GM18505 (cell line): ENCODE data around the gene LRRC59.
"Not testable (repeated sequence)": the region's sequence is repeated elsewhere in the genome, so short reads cannot be mapped to it uniquely, and the experiment has no call there.

Experiments used
- ATAC-seq: cut with Tn5 transposase; IDR thresholded peaks from one replicate; pipeline ENCODE4 v1.9.1; 2021; ENCODE audit not compliant: unreplicated experiment
- POLR2A ChIP-seq: IDR thresholded peaks from 4 replicates; pipeline ENCODE4 v1.6.1; 2011; ENCODE audit warnings: borderline replicate concordance; ENCODE audit not compliant: insufficient read depth, insufficient read length; ENCODE audit errors: extremely low read depth

LRRC59 gene

DNA sequence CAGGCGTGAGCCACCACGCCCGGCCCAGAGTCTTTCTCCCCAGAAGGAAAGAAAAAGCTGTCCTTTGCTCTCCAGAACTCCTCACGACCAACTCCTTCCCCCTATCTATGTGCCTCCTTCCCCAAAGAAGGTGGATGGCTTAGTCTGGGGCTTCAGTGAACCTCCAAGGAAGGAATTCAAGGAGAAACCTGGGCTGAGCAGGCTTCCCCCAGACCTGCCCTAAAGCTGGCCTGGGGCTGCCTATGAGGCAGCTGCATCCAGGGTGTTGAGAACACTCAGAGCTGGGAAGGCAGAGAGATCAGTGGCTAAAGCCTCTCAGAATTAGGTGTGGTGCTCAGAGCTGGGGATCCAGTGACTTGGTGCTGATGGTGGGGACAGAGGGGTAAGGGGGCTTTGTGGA lies 32.5 kb upstream of the LRRC59 start:
- ATAC-seq, result no peak
- no peak for TF ChIP-seq POLR2A

DNA sequence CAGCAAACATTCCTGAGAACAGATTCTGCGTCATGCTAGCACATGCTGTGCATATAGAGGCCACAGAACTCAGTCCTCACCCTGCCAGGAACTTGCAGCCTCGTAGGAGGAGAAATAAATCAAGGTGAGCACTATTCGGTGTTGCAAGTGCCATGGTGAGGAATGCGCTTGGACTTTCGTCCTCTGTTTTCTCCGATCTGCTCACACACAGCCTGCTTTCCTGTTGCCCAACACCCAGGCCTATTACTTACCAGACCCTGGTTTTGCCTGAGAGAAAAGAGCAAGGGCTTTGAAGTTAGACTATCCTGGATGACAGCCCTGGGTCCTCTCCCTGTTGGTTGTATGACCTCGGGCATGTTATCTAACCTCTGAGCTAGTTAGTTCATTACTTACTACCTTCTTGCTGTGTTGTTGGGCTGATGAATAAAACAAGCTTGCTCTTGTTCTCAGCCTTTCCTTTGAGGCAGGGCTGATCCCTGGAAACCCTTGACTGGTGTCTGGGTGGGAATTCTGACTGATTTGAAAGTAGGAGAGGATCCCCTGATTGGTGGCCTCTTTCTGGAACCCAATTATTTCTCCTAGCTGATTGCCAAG lies 31.6 kb upstream of the LRRC59 start:
- TF ChIP-seq POLR2A, result no peak

DNA sequence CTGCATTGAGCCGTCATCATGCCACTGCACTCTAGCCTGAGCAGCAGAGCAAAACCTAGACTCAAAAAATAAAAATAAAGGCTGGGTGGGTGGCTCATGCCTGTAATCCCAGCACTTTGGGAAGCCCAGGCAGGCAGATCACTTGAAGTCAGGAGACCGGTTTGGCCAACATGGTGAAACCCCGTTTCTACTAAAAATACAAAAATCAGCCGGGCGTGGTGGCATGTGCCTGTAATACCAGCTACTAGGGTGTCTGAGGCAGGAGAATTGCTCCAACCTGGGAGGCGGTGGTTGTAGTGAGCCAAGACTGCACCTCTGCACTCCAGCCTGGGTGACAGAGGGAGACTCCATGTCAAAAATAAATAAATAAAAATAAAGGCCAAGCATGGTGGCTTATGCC lies 30.8 kb upstream of the LRRC59 start:
- ATAC-seq, result not testable (repeated sequence)

More for the DNA sequence above, 31.6 kb upstream of the LRRC59 start:
- ATAC-seq, result no peak

DNA sequence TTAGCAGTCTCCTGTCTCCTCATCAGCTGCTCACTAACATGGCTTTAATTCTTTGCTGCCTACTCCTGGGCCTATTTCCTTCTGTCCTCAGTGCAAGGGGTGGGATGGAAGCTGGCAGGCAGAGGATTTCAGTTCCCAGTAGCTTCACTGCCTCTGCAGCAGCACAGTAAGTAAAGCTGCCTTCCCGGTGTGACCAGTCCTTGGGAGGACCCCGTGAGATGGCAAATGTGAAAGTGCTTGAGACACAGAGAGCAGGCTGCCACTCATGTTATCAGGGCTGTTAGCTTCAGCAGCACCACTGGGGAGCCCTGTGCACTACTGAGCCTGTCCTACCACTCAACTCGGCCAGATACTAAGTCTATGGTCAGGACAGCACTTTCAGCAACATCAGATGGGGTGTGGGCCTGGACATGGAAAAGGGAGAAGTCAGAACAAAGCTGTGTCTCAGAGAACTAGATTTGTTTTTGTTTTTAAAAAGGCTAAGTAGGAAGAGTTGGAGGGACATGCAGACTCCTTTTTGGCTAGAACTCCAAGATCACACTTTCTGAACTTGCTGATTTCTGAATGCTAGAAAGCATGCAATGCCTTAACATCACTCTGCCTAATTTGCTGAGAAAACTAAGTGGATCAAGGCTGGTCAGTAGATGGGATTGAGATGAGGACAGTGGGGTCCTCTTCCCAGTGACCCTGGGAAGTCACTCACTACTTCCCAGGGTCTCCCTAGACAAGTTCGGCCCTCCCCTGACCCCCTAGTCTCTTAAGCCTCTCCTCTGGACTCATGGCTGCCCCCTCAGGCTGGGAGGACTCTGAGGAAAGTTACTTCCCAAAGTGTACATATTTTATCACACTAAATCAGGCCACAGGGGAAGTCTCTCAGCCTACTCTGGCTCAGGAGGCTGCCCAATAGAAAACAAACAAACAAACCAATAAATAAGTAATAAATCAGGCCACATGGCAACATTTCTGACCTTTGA lies 29.8 kb upstream of the LRRC59 start:
- TF ChIP-seq POLR2A, result no peak
- ATAC-seq, result no peak

DNA sequence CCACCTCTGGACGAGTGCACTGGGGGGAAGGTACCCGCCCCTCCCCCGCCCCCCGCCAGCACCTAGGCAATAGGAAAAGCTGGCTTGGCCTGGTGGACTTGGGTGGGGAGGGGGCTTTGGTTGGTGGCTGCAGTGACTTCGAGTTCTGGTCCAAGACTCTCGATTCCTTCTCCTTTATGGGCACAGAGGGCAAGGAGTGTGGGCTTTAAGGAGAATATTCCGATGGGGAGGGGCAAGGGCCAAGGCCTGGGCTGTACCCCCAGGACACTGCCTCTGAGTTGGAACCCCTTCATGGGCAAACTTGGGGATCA lies 29.1 kb upstream of the LRRC59 start:
- ATAC-seq, result no peak
- no peak for TF ChIP-seq POLR2A

DNA sequence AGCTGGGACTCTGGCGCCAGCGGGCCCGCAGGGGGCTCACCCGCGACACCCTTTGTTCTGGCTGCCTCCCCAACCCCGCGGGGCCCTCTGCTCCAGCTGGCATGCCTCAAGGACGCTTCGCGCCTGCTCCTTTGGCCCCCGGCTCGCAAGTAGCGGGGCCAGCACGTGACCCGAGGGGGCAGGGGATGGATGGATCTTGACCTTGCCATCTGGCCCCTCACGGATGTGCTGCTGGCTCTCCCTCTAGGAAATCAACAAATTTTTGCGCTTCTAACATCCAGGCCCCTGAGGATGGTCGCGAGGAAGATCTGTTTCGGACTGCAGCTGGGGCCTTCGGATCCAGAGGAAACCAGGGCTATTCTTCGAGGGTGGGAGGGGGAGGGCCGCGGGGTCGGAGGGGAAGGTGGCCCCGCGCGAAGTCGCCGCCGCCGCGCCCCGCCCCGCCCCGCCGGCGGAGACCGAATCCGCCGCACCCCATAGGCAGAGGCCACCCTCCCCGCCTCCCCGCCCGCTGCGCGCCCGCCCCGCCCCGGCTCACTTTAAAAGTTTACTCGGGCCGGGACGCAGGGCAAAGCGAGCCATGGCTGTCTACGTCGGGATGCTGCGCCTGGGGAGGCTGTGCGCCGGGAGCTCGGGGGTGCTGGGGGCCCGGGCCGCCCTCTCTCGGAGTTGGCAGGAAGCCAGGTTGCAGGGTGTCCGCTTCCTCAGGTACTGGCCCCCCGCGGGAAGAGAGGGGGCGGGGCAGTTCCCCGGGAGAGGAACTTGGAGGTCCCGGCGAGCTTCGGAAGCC lies 28.6 kb upstream of the LRRC59 start, which contains the start of gene ACSF2:
Gene ACSF2, plus strand, starts transcription at position 537 of the 790 bp plus-strand sequence. Its CDS starts 44 bp downstream, at position 581.
- peak; percentile 39 for TF ChIP-seq POLR2A
- peak; percentile 62 for ATAC-seq

DNA sequence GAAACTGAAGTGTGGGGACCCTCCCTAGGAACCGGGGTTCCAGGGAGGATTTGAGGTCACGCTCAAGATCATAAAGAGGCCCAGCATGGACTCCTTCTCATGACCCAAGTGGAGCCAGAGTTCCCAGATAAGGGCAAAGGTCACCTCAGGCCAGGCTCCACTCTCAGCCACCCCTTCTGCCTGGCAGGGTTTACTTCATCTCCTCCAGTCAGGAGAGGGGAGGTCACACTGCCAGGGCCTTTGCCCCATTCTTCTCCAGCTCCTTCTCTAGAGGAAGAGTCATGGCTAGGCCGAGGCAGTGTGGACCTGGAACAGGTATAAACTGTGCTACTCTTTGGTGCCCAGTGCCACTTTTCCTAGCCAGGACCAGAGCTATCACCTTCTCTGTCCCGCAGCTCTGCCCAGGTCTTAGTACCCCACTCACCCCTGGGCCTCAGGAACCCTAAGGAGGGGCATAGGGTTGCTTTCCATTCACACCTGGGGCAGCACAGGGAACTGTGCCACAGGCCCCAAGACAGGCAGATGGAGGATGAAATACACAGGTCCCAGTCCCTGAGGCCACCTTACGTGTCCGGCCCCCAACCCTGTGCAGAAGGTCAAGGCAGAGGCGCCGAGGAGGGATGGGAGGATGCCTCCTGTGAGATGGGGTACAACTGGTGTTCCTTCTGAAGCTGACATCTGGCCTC lies 27.8 kb upstream of the LRRC59 start:
- no peak for TF ChIP-seq POLR2A
- ATAC-seq, result no peak

DNA sequence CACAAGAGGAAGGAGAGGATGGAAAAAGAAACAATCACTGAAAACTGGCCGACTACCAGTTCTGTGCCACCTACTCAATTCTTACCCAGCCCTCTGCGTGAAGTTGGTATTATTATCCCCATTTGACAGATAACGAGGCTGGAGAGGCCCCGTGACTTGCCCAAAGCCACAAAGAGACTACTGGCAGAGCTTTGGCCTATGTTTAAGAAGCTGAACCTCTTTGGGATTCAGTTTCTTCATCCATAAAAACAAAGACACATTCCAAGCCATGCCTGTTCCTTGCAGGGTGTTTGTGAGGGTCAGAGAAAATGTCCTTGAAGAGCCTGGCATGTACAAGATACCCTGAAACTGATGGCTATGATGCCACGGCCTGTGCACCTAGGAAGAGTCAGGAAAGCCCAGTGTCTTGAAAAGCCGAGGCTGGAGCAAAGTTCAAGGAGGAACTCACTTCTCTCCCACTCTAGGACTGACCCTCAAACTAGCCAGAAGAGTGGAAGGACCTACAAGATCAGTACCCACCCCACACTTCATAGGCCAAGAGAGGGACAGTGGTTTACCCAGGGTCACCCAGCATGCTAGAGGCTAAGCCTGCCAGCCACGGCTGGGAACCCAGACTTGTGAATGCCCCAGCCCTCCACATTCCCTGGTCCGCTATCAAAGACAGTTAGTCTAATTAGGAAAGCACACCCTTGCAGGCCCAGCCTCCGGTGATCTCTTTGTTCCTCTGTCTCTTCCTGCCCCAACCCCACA lies 27.1 kb upstream of the LRRC59 start:
- ATAC-seq, result no peak
- TF ChIP-seq POLR2A, result no peak

DNA sequence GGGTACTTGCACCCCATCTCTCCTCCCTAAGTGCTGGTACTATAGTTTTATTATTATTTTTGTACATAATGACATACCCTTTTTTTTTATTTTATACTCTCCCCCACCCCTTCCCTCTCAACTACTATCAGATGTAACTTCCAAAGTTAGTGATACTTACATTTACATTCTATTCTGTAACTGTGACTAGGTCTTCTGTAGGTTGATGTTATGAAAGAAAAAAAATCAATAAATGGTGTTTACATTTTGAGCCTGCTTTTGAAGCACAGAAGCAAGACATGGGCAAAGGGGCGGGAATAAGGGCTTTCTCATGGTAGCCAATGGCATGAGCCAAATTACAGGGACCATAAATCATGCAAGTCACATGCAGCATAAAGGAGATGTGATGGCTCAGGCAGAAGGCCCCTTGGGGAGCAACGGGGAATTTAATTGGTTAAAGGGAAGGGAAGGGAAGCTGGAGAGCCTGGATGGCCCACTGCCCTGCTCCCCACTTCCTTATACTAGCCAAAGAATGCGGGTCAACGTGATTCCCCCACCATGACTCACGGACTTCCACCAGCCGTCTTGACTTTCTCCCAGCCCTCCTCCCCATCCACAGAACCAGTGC lies 26.3 kb upstream of the LRRC59 start:
- ATAC-seq, result no peak
- TF ChIP-seq POLR2A, result no peak

DNA sequence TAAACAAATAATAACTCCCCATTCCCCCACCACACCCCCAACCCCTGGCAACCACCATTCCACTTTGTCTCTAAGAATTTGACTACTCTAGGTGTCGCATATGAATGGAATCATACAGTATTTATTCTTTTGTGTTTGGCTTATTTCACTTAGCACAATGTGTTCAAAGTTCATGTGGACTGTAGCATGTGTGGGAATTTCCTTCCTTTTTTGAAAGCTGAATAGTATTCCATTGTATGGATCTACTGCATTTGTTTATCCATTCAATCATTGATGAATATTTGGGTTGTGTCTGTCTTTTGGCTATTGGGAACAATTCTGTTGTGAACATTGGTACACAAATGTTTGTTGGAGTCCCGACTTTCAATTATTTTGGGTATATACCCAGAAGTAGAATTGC lies 25.4 kb upstream of the LRRC59 start:
- no peak for TF ChIP-seq POLR2A
- no peak for ATAC-seq

DNA sequence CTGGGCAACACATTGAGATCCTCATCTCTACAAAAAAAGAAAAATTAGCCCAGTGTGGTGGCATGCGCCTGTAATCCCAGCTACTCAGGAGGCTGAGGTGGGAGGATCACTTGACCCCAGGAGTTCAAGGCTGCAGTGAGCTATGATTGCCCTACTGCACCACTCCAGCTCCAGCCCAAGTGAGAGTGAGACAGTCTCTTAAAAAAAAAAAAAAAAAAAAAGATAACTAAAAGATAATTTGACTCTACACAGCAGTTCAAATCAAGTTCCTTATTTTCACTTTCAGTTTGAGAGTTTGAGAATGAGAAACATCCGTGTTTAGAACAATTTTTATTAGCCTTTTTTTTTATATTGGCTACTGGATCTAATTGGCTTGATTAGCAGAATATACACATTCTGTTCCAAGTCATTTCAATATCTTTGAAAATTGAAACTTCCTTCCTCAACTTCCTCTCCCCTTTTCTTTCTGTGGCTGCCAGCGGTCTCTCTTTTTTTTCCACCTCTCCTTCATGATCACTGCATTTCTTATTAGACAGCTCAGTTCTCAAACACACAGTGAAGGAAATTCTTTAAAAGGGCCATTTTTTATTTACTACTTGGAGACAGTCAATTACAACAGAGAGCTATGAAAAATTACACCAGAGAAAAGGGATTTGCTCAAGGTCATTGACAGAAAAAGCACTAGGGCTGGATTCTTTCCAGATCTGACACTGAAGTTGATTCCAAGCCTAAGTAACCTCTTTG lies 24.2 kb upstream of the LRRC59 start:
- TF ChIP-seq POLR2A, result no peak
- ATAC-seq, result no peak
